ENCODE results near the gene TAF12. TPM values are rescaled to one million over a fixed set of nuclear protein-coding genes. Genes with fewer than 3 reads are reported as not detected.
A peak's percentile ranks its signal among the peaks of the same experiment; 100 is the strongest.
"Not testable (repeated sequence)": the region's sequence is repeated elsewhere in the genome, so short reads cannot be mapped to it uniquely, and the experiment has no call there.

The TAF12 gene
- total RNA-seq, 1 experiment from 2014 or later, result 29.7 TPM

DNA sequence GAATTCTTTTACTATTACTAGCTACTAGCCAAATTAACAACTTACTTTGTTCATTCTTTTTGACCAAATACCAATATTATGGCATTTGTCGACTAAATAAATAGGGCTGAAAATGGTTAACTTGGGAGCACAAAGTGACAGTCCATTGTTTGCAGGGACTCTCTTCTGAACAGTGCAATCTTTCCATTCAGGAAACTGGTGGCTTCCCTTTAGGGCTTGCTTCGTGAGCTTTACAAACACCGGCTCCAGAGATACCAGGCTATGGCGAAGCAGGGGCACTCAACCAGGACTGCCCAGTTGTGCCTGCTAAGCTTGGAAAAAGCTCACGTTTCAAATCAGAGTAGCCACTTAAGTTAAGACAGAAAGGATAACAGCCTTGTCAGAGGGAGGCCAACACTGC is 38.5 kb downstream of the TAF12 start:
- Mint-ChIP-seq H3K4me1 (ENCODE audit: insufficient read depth, unreplicated experiment) (peaks cover 10% of the 10 kb centered on the region), H3K27ac (ENCODE audit: low read depth, unreplicated experiment) (no peak overlapping the region), H3K9me3 (ENCODE audit: unreplicated experiment) (no peaks in the 10 kb centered on the region), H3K4me3 (ENCODE audit: unreplicated experiment) (no peak overlapping the region), H3K27me3 (ENCODE audit: insufficient read depth, unreplicated experiment) (no peaks in the 10 kb centered on the region), H3K36me3 (ENCODE audit: insufficient read depth, unreplicated experiment) (peaks cover 60% of the 10 kb centered on the region)
- TF ChIP-seq, protein P1, sequence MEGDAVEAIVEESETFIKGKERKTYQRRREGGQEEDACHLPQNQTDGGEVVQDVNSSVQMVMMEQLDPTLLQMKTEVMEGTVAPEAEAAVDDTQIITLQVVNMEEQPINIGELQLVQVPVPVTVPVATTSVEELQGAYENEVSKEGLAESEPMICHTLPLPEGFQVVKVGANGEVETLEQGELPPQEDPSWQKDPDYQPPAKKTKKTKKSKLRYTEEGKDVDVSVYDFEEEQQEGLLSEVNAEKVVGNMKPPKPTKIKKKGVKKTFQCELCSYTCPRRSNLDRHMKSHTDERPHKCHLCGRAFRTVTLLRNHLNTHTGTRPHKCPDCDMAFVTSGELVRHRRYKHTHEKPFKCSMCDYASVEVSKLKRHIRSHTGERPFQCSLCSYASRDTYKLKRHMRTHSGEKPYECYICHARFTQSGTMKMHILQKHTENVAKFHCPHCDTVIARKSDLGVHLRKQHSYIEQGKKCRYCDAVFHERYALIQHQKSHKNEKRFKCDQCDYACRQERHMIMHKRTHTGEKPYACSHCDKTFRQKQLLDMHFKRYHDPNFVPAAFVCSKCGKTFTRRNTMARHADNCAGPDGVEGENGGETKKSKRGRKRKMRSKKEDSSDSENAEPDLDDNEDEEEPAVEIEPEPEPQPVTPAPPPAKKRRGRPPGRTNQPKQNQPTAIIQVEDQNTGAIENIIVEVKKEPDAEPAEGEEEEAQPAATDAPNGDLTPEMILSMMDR (IDR thresholded peaks at IDR 0.05; ENCODE audit: unreplicated experiment), result no peak
- no TSS peak for BruUV-seq (replicated peaks)
- ChIA-PET POLR2A (interaction anchor here (0.5 to 5.6 kb wide), 6 partner anchors 10 to 189 kb away, joined by 3 to 64 read pairs (median 4); no protein-coding TSS in a partner anchor), CTCF (interaction anchor here (0.6 to 5.5 kb wide), 8 partner anchors 21 to 356 kb away, joined by 3 to 37 read pairs (median 4); no protein-coding TSS in a partner anchor)
- intact Hi-C loops (cut with micrococcal nuclease), result no loop called here
- no peak for DNase-seq (ENCODE audit: unreplicated experiment)

DNA sequence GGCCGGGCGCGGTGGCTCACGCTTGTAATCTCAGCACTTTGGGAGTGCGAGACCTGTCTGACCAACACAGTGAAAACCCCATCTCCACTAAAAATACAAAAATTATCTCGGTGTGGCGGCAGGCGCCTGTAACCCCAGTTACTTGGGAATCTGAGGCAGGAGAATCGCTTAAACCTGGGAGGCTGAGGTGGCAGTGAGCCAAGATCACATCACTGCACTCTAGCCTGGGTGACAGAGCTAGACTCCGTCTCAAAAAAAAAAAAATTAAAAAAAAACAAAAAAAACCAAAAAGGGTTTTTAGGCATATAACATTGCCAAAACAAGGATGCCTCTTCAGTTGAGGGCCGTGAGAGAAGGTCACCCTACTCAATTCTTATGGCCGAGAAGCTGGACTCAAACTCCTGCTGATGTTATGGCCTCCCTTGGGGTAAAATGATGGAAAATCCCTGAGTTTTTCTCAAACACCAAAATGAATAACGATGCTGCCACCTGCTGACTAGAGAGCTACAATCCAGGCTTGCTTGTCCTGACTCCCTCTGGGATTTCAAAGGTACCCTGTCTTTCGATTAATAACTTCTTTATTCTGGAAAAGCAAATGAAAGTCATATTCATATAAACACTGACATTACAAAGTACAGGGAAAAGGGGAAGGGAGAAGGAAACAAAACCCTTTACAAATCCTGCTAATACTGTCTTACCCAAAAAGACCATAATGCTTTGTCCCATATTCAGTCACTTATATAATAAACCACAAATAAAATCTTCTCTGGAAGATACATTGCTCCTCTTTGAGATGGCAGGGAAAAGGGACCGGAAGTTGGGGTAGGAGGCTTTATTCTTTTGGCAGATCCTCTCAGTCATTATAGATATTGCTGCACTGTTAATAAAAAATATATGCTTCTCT is 40.1 kb downstream of the TAF12 start:
- intact Hi-C loops (cut with micrococcal nuclease), result loop anchor here (1.0 to 2.0 kb wide), 5 partner anchors 22 to 243 kb away; partner anchors contain the start of gene TRNAU1AP
- TF ChIP-seq, protein P1 (IDR thresholded peaks at IDR 0.05; ENCODE audit: unreplicated experiment), result peak; percentile 76
- POLR2A ChIA-PET, result interaction anchor here (0.8 to 5.6 kb wide), 12 partner anchors 13 to 354 kb away, joined by 3 to 64 read pairs (median 4); partner anchors contain the start of genes RCC1, RNU11, TAF12 and YTHDF2
- CTCF ChIA-PET, result interaction anchor here (0.6 to 5.5 kb wide), 26 partner anchors 8 to 1121 kb away, joined by 3 to 37 read pairs (median 4); partner anchors contain the start of gene RCC1
- H3K27ac Mint-ChIP-seq (ENCODE audit: low read depth, unreplicated experiment), result no peak overlapping the region
- H3K4me1 Mint-ChIP-seq (ENCODE audit: insufficient read depth, unreplicated experiment), result peaks cover 10% of the 10 kb centered on the region
- H3K27me3 Mint-ChIP-seq (ENCODE audit: insufficient read depth, unreplicated experiment), result no peaks in the 10 kb centered on the region
- H3K4me3 Mint-ChIP-seq (ENCODE audit: unreplicated experiment), result no peak overlapping the region
- DNase-seq (ENCODE audit: unreplicated experiment), result peak; percentile 87
- H3K9me3 Mint-ChIP-seq (ENCODE audit: unreplicated experiment), result no peaks in the 10 kb centered on the region
- BruUV-seq (replicated peaks), result no TSS peak
- H3K36me3 Mint-ChIP-seq (ENCODE audit: insufficient read depth, unreplicated experiment), result peaks cover 54% of the 10 kb centered on the region

DNA sequence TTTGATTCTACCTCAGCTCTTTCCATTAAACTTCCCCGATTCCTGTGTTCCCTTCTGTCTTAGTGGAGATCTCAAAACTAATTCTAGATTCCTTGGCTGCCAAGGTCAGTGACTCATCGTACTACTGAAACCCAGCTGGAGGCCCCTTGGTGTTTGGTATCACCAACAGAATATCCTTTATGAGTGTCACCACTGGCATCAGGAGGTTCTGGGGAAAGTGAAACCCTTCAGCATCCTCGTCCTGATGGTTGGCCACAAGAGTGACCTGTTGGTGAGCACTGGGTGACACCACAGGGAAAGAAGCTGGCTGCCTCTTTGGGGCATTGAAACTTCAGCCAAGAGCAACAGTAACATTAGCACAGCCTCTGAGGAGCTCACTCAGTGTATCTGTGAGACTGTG is 41.2 kb downstream of the TAF12 start:
- H3K27me3 Mint-ChIP-seq (ENCODE audit: insufficient read depth, unreplicated experiment), result no peaks in the 10 kb centered on the region
- BruUV-seq (replicated peaks), result no TSS peak
- intact Hi-C loops (cut with micrococcal nuclease), result loop anchor here (1.0 to 2.0 kb wide), 4 partner anchors 21 to 193 kb away; partner anchors contain the start of gene TRNAU1AP
- H3K36me3 Mint-ChIP-seq (ENCODE audit: insufficient read depth, unreplicated experiment), result peaks cover 43% of the 10 kb centered on the region
- ChIA-PET CTCF (interaction anchor here (0.6 to 5.5 kb wide), 11 partner anchors 8 to 510 kb away, joined by 3 to 37 read pairs (median 4); no protein-coding TSS in a partner anchor), POLR2A (interaction anchor here (0.7 to 5.6 kb wide), 11 partner anchors 14 to 353 kb away, joined by 3 to 64 read pairs (median 4); partner anchors contain the start of genes RCC1 and YTHDF2)
- TF ChIP-seq, protein P1 (IDR thresholded peaks at IDR 0.05; ENCODE audit: unreplicated experiment), result no peak
- no peak overlapping the region for H3K4me3 Mint-ChIP-seq (ENCODE audit: unreplicated experiment)
- peak; percentile 92 for DNase-seq (ENCODE audit: unreplicated experiment)
- peak overlapping the region; percentile 27 for H3K27ac Mint-ChIP-seq (ENCODE audit: low read depth, unreplicated experiment)
- no peaks in the 10 kb centered on the region for H3K9me3 Mint-ChIP-seq (ENCODE audit: unreplicated experiment)
- H3K4me1 Mint-ChIP-seq (ENCODE audit: insufficient read depth, unreplicated experiment), result peaks cover 10% of the 10 kb centered on the region

DNA sequence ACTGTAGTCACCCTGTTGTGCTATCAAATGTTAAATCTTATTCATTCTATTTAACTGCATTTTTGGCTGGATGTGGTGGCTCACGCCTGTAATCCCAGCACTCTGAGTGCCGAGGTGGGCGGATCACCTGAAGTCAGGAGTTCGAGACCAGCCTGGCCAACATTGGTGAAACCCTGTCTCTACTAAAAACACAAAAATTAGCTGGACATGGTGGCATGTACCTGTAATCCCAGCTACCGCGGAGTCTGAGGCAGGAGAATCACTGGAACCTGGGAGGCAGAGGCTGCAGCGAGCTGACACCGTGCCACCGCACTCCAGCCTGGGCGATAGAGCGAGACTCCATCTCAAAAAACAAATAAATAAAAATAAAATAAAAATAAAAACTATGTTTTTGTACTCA is 46.6 kb downstream of the TAF12 start:
- H3K27ac Mint-ChIP-seq (ENCODE audit: low read depth, unreplicated experiment); H3K27me3 Mint-ChIP-seq (ENCODE audit: insufficient read depth, unreplicated experiment); H3K36me3 Mint-ChIP-seq (ENCODE audit: insufficient read depth, unreplicated experiment); H3K4me3 Mint-ChIP-seq (ENCODE audit: unreplicated experiment); intact Hi-C loops (cut with micrococcal nuclease); DNase-seq (ENCODE audit: unreplicated experiment); H3K9me3 Mint-ChIP-seq (ENCODE audit: unreplicated experiment); BruUV-seq (replicated peaks): not testable (repeated sequence)
- ChIA-PET CTCF (interaction anchor here (1.0 kb wide), 1 partner anchor 236 kb away, joined by 3 read pairs; no protein-coding TSS in a partner anchor), POLR2A (interaction anchor here (0.5 to 5.7 kb wide), 5 partner anchors 12 to 501 kb away, joined by 3 to 64 read pairs (median 3); partner anchors contain the start of gene YTHDF2)
- peaks cover 13% of the 10 kb centered on the region for H3K4me1 Mint-ChIP-seq (ENCODE audit: insufficient read depth, unreplicated experiment)

Data from MCF 10A (cell line).